HCT116 (cell line): ENCODE data around the gene RIT1. TPM values are rescaled to one million over a fixed set of nuclear protein-coding genes. Genes with fewer than 3 reads are reported as not detected.

Experiments used
- ATAC-seq: fragments of 200-7000 bp; cut with Tn5 transposase; 2 replicates; pipeline ENCODE4 v1.9.1; 2020; ENCODE audit warnings: mild to moderate bottlenecking, moderate library complexity
- BruUV-seq: library from RNA; stranded (reverse); fragments of 400-500 nt; replicated peaks from 2 replicates; lab custom pipeline; 2021; lab: Mats Ljungman, UMichigan
- CTCF ChIA-PET: fragments of 300-600 bp; sonication (Branson Sonifier 250); formaldehyde crosslinking; loops from one replicate; lab custom pipeline; 2021; ENCODE audit warnings: antibody characterized with exemption; lab: Charles Lee
- POLR2A ChIA-PET: fragments of 300-600, 350-600 bp; sonication (Branson Sonifier 250); formaldehyde crosslinking; loops from one replicate; lab custom pipeline; 2021; ENCODE audit warnings: antibody characterized with exemption; lab: Charles Lee
- RAD21 ChIA-PET, 2 experiments: fragments of 300-600 bp; sonication (Branson Sonifier 250); formaldehyde crosslinking; loops; one replicate each; lab custom pipeline; 2023; ENCODE audit warnings: low total read pairs in 2 of 2; ENCODE audit not compliant: uncharacterized antibody in 2 of 2, unreplicated experiment in 2 of 2, low non-redundant PET in 1 of 2; lab: Charles Lee
- DNase-seq: peaks from one replicate; pipeline ENCODE4 v3.0.0-alpha.2; 2010; ENCODE audit warnings: low read depth, low spot score
- H2AFZ ChIP-seq: fragments of 200-600 bp; shearing (Covaris generic), sonication (generic); 2 replicates; pipeline ENCODE4 v1.6.1; 2017; ENCODE audit warnings: low read depth, mixed run types, mixed read lengths, antibody characterized with exemption, low read length; ENCODE audit not compliant: poor library complexity, severe bottlenecking
- H3K27ac ChIP-seq: 2 replicates; pipeline ENCODE4 v1.5.1; 2012; ENCODE audit warnings: low read depth, low read length
- H3K27me3 ChIP-seq: fragments of 200-600 bp; sonication (generic); 2 replicates; pipeline ENCODE4 v1.6.1; 2016; ENCODE audit warnings: mixed run types, low read length, mixed read lengths; ENCODE audit not compliant: insufficient read depth
- H3K36me3 ChIP-seq, 2 experiments: fragments of 200-500 bp in 1 of 2; fragments of 200-600 bp in 1 of 2; sonication (Bioruptor generic) in 1 of 2; sonication (generic) in 1 of 2; 2 replicates each; pipeline versions ENCODE4 v1.5.1 to v1.6.1; 2014 to 2016; ENCODE audit warnings: low read length in 2 of 2, inconsistent platforms in 1 of 2, mixed read lengths in 1 of 2, mixed run types in 1 of 2; ENCODE audit not compliant: insufficient read depth in 2 of 2, control insufficient read depth in 1 of 2
- H3K4me1 ChIP-seq, 2 experiments: fragments of 200-600 bp in 1 of 2; sonication (generic) in 1 of 2; 2 replicates each; pipeline versions ENCODE4 v1.5.1 to v1.6.1; 2012 to 2017; ENCODE audit warnings: low read length in 2 of 2, inconsistent platforms in 1 of 2, mild to moderate bottlenecking in 1 of 2, mixed read lengths in 1 of 2, mixed run types in 1 of 2, moderate library complexity in 1 of 2; ENCODE audit not compliant: insufficient read depth in 2 of 2, control insufficient read depth in 1 of 2
- H3K4me2 ChIP-seq: fragments of 200-600 bp; sonication (generic); 2 replicates; pipeline ENCODE4 v1.6.1; 2017; ENCODE audit warnings: mixed run types, low read length, mixed read lengths
- H3K4me3 ChIP-seq, 2 experiments: fragments of 200-600 bp in 1 of 2; sonication (generic) in 1 of 2; replicated peaks in 1 of 2; 2 replicates each; pipeline ENCODE4 v1.5.1; 2011 to 2016; ENCODE audit warnings: low read length in 2 of 2, control low read depth in 1 of 2, low read depth in 1 of 2, mild to moderate bottlenecking in 1 of 2, mixed read lengths in 1 of 2, mixed run types in 1 of 2
- H3K79me2 ChIP-seq: fragments of 200-600 bp; sonication (generic); 2 replicates; pipeline ENCODE4 v1.6.1; 2017; ENCODE audit warnings: mild to moderate bottlenecking, mixed run types, low read length, moderate library complexity, mixed read lengths; ENCODE audit not compliant: insufficient read depth
- H3K9ac ChIP-seq: fragments of 200-600 bp; sonication (generic); 2 replicates; pipeline ENCODE4 v1.6.1; 2016; ENCODE audit warnings: low read length, mixed read lengths
- H3K9me2 ChIP-seq: fragments of 200-600 bp; sonication (generic), shearing (Covaris generic); 2 replicates; pipeline ENCODE4 v1.6.1; 2017; ENCODE audit warnings: mixed run types, mild to moderate bottlenecking, moderate library complexity; ENCODE audit not compliant: insufficient read depth
- H3K9me3 ChIP-seq, 2 experiments: fragments of 200-500 bp in 1 of 2; fragments of 200-600 bp in 1 of 2; sonication (Bioruptor generic) in 1 of 2; sonication (generic) in 1 of 2; 2 replicates each; pipeline ENCODE4 v1.6.1; 2014 to 2017; ENCODE audit warnings: low read length in 2 of 2, mixed read lengths in 2 of 2, inconsistent platforms in 1 of 2, low read depth in 1 of 2, mild to moderate bottlenecking in 1 of 2, mixed run types in 1 of 2, moderate library complexity in 1 of 2; ENCODE audit not compliant: control insufficient read depth in 1 of 2, insufficient read depth in 1 of 2
- H4K20me1 ChIP-seq: fragments of 200-600 bp; sonication (generic), shearing (Covaris generic); 2 replicates; pipeline ENCODE4 v1.6.1; 2017; ENCODE audit warnings: mixed run types, mild to moderate bottlenecking, moderate library complexity; ENCODE audit not compliant: insufficient read depth
- CBX3 ChIP-seq: IDR thresholded peaks from 2 replicates; pipeline ENCODE4 v1.6.1; 2012; ENCODE audit warnings: low read depth
- EGR1 ChIP-seq: IDR thresholded peaks from 2 replicates; pipeline ENCODE4 v1.6.1; 2012; ENCODE audit warnings: low read depth
- EZH2 ChIP-seq: fragments of 200-600 bp; sonication (generic); IDR thresholded peaks from 2 replicates; pipeline ENCODE4 v1.6.1; 2017; ENCODE audit warnings: antibody characterized with exemption, mixed run types
- EZH2phosphoT487 ChIP-seq: fragments of 200-600 bp; IDR thresholded peaks from 2 replicates; pipeline ENCODE4 v1.6.1; 2018; ENCODE audit warnings: antibody characterized with exemption, borderline replicate concordance
- JUND ChIP-seq: IDR thresholded peaks from 2 replicates; pipeline ENCODE4 v1.6.1; 2012
- POLR2A ChIP-seq: IDR thresholded peaks from 2 replicates; pipeline ENCODE4 v1.7.0; 2011; ENCODE audit warnings: borderline replicate concordance; ENCODE audit not compliant: insufficient read depth, insufficient read length; ENCODE audit errors: extremely low read depth
- RAD21 ChIP-seq: IDR thresholded peaks from 2 replicates; pipeline ENCODE4 v1.6.1; 2012; ENCODE audit warnings: low read depth, mild to moderate bottlenecking
- ZFX ChIP-seq: fragments of 450-650 bp; IDR thresholded peaks from 2 replicates; pipeline ENCODE4 v1.6.1; 2017
- ZNF274 ChIP-seq: fragments of 200-500 bp; sonication (Bioruptor generic); IDR thresholded peaks from 2 replicates; pipeline ENCODE4 v1.6.1; 2014; ENCODE audit warnings: mild to moderate bottlenecking, low read depth, low read length, inconsistent platforms
- intact Hi-C: fragments of 100-400 bp; cut with micrococcal nuclease; formaldehyde crosslinking; loops from 2 replicates; pipeline ENCODE4 v1.10.0; 2022
- total RNA-seq: library from RNA; stranded (reverse); gene quantifications from one replicate; pipeline ENCODE4 v1.2.1, GENCODE V29; 2021; ENCODE audit not compliant: unreplicated experiment
- TF ChIP-seq, protein P1 (sequence below): IDR thresholded peaks from 2 replicates; pipeline ENCODE4 v1.6.1; 2012
- TF ChIP-seq, protein P2 (sequence below): IDR thresholded peaks from 2 replicates; pipeline ENCODE4 v1.6.1; 2012; ENCODE audit warnings: low read depth
- TF ChIP-seq, protein P3 (sequence below): IDR thresholded peaks from 2 replicates; pipeline ENCODE4 v1.6.1; 2011; ENCODE audit warnings: mild to moderate bottlenecking, low read length, moderate library complexity; ENCODE audit not compliant: insufficient replicate concordance; ENCODE audit errors: extremely low read depth
- TF ChIP-seq, protein P4 (sequence below): IDR thresholded peaks from 2 replicates; pipeline ENCODE4 v1.6.1; 2012

The RIT1 gene
- total RNA-seq, 1 experiment from 2014 or later, result 10.2 TPM

DNA sequence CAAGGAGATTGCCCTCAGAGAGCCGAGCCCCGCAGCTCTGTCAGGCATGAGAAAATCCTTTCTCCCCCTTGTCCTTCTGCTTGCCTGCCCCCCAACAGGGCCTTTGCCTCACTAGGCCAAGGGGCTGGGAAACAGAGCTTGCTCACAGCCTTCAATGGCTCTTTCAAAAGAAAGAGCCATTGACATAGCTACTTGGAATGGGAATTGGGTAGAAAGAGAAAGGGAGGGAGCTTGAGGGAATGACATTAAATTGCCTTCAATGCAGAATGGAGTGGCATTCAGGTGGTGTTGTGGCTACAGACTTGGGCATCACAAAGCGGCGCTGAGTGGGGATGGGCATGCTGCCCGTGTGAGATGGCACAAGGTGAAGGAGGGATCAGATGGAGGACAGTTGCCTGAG, 38.6 kb downstream of the RIT1 start:
- no peaks in the 10 kb centered on the region for H3K9me3 ChIP-seq
- H3K9ac ChIP-seq, result no peak overlapping the region
- H3K27ac ChIP-seq, result no peak overlapping the region
- no peaks in the 10 kb centered on the region for H3K79me2 ChIP-seq
- no peak overlapping the region for H3K4me3 ChIP-seq
- TF ChIP-seq JUND, result no peak
- BruUV-seq, result no TSS peak
- H2AFZ ChIP-seq, result no peak overlapping the region
- no peaks in the 10 kb centered on the region; a peak in 1 of 4 replicates for H3K4me1 ChIP-seq
- no peaks in the 10 kb centered on the region for H3K36me3 ChIP-seq
- H3K9me2 ChIP-seq, result no peaks in the 10 kb centered on the region
- CTCF ChIA-PET, result interaction anchor here (1.0 kb wide), 1 partner anchor 287 kb away, joined by 3 read pairs; no protein-coding TSS in a partner anchor
- H4K20me1 ChIP-seq, result no peaks in the 10 kb centered on the region
- intact Hi-C loops, result no loop called here
- RAD21 ChIA-PET, result no interaction called here
- DNase-seq, result no peak
- no peak for ATAC-seq
- POLR2A ChIA-PET, result interaction anchor here (1.9 kb wide), 1 partner anchor 14 kb away, joined by 4 read pairs; no protein-coding TSS in a partner anchor
- no peaks in the 10 kb centered on the region for H3K27me3 ChIP-seq
- no peak overlapping the region for H3K4me2 ChIP-seq

DNA sequence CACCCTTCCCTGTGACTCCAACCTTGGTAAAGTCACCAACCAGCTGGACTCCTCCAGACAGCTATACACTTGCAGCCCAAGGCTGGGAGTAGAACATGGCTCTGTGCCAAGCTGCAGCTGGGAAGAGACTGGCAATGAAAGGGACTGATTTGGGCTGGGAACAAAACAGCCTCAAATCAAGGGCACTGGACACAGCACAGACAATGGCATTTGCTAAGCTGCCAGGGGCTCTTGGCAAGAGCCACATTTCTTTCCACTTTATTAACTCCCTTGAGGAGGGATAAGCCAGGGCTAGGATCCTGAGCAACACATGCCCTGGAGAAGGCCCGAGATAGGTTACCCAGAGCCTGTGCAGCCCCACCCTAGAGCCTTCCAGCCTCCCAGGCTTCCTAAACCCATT, 39.8 kb downstream of the RIT1 start:
- DNase-seq (no peak), ATAC-seq (no peak)
- RAD21 ChIA-PET, result no interaction called here
- H3K4me3 ChIP-seq, result no peak overlapping the region
- intact Hi-C loops, result no loop called here
- BruUV-seq, result no TSS peak
- no peaks in the 10 kb centered on the region for H3K36me3 ChIP-seq
- no peaks in the 10 kb centered on the region for H3K9me3 ChIP-seq
- CTCF ChIA-PET, result no interaction called here
- H3K9ac ChIP-seq, result no peak overlapping the region
- H3K9me2 ChIP-seq, result no peaks in the 10 kb centered on the region
- H3K27me3 ChIP-seq, result no peaks in the 10 kb centered on the region
- no peaks in the 10 kb centered on the region for H3K79me2 ChIP-seq
- no peak overlapping the region for H2AFZ ChIP-seq
- H3K27ac ChIP-seq, result no peak overlapping the region
- no peaks in the 10 kb centered on the region; a peak in 1 of 4 replicates for H3K4me1 ChIP-seq
- no peak overlapping the region for H3K4me2 ChIP-seq
- H4K20me1 ChIP-seq, result no peaks in the 10 kb centered on the region
- POLR2A ChIA-PET, result interaction anchor here (1.9 kb wide), 1 partner anchor 12 kb away, joined by 4 read pairs; no protein-coding TSS in a partner anchor
- TF ChIP-seq, protein P1, sequence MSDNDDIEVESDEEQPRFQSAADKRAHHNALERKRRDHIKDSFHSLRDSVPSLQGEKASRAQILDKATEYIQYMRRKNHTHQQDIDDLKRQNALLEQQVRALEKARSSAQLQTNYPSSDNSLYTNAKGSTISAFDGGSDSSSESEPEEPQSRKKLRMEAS, result no peak
- TF ChIP-seq, protein P2, sequence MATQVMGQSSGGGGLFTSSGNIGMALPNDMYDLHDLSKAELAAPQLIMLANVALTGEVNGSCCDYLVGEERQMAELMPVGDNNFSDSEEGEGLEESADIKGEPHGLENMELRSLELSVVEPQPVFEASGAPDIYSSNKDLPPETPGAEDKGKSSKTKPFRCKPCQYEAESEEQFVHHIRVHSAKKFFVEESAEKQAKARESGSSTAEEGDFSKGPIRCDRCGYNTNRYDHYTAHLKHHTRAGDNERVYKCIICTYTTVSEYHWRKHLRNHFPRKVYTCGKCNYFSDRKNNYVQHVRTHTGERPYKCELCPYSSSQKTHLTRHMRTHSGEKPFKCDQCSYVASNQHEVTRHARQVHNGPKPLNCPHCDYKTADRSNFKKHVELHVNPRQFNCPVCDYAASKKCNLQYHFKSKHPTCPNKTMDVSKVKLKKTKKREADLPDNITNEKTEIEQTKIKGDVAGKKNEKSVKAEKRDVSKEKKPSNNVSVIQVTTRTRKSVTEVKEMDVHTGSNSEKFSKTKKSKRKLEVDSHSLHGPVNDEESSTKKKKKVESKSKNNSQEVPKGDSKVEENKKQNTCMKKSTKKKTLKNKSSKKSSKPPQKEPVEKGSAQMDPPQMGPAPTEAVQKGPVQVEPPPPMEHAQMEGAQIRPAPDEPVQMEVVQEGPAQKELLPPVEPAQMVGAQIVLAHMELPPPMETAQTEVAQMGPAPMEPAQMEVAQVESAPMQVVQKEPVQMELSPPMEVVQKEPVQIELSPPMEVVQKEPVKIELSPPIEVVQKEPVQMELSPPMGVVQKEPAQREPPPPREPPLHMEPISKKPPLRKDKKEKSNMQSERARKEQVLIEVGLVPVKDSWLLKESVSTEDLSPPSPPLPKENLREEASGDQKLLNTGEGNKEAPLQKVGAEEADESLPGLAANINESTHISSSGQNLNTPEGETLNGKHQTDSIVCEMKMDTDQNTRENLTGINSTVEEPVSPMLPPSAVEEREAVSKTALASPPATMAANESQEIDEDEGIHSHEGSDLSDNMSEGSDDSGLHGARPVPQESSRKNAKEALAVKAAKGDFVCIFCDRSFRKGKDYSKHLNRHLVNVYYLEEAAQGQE, result no peak
- TF ChIP-seq RAD21, result no peak
- TF ChIP-seq POLR2A, result no peak
- no peak for TF ChIP-seq ZFX
- TF ChIP-seq CBX3, result no peak
- TF ChIP-seq EZH2phosphoT487, result no peak
- TF ChIP-seq, protein P3, sequence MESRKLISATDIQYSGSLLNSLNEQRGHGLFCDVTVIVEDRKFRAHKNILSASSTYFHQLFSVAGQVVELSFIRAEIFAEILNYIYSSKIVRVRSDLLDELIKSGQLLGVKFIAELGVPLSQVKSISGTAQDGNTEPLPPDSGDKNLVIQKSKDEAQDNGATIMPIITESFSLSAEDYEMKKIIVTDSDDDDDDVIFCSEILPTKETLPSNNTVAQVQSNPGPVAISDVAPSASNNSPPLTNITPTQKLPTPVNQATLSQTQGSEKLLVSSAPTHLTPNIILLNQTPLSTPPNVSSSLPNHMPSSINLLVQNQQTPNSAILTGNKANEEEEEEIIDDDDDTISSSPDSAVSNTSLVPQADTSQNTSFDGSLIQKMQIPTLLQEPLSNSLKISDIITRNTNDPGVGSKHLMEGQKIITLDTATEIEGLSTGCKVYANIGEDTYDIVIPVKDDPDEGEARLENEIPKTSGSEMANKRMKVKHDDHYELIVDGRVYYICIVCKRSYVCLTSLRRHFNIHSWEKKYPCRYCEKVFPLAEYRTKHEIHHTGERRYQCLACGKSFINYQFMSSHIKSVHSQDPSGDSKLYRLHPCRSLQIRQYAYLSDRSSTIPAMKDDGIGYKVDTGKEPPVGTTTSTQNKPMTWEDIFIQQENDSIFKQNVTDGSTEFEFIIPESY, result no peak
- no peak for TF ChIP-seq EGR1
- TF ChIP-seq EZH2, result no peak
- TF ChIP-seq, protein P4, sequence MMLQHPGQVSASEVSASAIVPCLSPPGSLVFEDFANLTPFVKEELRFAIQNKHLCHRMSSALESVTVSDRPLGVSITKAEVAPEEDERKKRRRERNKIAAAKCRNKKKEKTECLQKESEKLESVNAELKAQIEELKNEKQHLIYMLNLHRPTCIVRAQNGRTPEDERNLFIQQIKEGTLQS, result no peak
- no peak for TF ChIP-seq ZNF274
